ENCODE results near the gene CDX2. TPM values are rescaled to one million over a fixed set of nuclear protein-coding genes. Genes with fewer than 3 reads are reported as not detected.

The CDX2 gene
- total RNA-seq, 1 donor from 2014 or later, result 11.3 TPM

DNA sequence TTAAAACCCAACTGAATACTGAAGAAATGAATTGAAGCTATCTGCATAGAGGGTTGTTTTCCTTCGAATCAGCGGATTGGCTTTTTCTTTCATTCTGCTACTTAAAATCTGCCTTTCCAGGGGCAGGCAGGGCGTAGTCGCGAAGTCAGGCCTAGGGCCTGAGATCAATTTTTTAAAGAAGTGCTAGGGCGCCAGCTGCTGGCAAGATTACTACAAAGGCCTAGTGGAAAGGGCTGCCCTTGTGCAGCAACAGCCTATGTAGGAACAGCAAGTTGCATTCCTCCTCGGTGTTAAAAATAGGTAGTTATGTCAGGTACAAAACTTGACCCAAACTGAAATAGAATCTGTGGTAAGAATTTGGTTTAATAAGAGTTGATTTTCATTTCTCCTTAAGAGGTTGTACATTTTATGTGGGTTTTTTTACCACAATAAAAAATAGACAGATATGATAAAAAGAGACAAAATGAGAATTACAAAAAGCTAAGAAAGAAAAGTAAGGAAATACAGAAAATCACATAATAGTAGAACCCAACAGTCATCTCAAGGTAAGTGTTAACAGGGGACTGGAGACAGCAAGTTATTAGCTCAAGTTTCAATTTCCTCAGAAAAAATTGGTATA is 28.9 kb upstream of the CDX2 start:
- peaks cover 26% of the 10 kb centered on the region for H3K27me3 Mint-ChIP-seq
- no peaks in the 10 kb centered on the region for H3K36me3 Mint-ChIP-seq
- H3K9me3 Mint-ChIP-seq, result no peaks in the 10 kb centered on the region
- no peak for DNase-seq (ENCODE audit: extremely low spot score, unreplicated experiment)
- no peaks in the 10 kb centered on the region for H3K4me1 Mint-ChIP-seq (ENCODE audit: unreplicated experiment)
- TF ChIP-seq, protein P1, sequence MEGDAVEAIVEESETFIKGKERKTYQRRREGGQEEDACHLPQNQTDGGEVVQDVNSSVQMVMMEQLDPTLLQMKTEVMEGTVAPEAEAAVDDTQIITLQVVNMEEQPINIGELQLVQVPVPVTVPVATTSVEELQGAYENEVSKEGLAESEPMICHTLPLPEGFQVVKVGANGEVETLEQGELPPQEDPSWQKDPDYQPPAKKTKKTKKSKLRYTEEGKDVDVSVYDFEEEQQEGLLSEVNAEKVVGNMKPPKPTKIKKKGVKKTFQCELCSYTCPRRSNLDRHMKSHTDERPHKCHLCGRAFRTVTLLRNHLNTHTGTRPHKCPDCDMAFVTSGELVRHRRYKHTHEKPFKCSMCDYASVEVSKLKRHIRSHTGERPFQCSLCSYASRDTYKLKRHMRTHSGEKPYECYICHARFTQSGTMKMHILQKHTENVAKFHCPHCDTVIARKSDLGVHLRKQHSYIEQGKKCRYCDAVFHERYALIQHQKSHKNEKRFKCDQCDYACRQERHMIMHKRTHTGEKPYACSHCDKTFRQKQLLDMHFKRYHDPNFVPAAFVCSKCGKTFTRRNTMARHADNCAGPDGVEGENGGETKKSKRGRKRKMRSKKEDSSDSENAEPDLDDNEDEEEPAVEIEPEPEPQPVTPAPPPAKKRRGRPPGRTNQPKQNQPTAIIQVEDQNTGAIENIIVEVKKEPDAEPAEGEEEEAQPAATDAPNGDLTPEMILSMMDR (conservative IDR thresholded peaks at IDR 0.05), result peak; percentile 67
- no peak overlapping the region for H3K27ac Mint-ChIP-seq
- no peak overlapping the region for H3K4me3 Mint-ChIP-seq

DNA sequence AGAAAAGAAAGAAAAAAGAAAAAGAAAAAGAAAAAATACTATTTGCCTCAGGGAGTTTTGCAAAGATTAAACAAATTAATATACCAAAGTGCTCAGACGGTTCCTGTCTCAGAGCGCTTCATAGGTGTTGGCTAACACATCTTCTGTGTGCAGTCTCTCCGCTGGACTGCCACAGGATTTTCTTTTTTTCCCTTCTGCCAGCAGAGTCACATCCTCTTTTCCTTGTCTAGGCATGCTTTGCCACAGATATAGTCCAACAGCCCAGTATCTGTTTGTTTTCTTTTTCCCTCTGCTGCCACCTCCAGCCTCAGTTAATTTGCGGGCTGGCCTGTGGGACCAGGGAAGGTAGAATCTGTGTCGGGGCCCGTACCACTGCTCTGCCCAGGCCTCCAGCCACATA is 22.8 kb upstream of the CDX2 start:
- no peak for DNase-seq (ENCODE audit: extremely low spot score, unreplicated experiment)
- Mint-ChIP-seq H3K27me3 (peaks cover 62% of the 10 kb centered on the region), H3K4me1 (ENCODE audit: unreplicated experiment) (no peaks in the 10 kb centered on the region), H3K27ac (no peak overlapping the region), H3K4me3 (no peak overlapping the region), H3K36me3 (no peaks in the 10 kb centered on the region), H3K9me3 (no peaks in the 10 kb centered on the region)
- TF ChIP-seq, protein P1 (conservative IDR thresholded peaks at IDR 0.05), result no peak

DNA sequence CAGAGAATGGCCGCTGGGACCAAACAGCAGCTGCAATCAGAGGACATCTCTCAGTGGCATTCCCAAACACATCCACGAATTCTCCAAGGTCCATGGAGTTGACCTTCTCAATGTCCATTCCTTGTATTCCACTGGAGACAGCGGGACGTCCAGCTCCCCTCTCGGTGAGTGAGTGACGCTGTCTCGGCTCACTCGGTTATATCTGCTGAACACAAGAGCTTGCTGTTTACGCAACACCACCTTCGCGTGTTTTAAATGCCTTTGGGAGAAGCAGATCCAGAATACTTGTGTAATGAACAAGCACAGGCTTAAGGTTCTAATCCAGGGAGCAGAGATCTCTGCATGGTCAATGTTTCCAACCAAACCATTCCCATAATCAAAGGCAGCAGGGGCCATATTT is 19.4 kb upstream of the CDX2 start, which contains the start of gene URAD:
Gene URAD (minus strand): TSS at position 174 of the 400 bp plus-strand sequence. CDS start 56 bp downstream, at position 118.
- DNase-seq (ENCODE audit: extremely low spot score, unreplicated experiment), result no peak
- H3K27ac Mint-ChIP-seq, result no peak within 1 kb of the TSS
- H3K9me3 Mint-ChIP-seq, result no peaks in the 10 kb centered on the region
- TF ChIP-seq, protein P1 (conservative IDR thresholded peaks at IDR 0.05), result no peak
- H3K4me3 Mint-ChIP-seq, result no peak within 1 kb of the TSS
- H3K4me1 Mint-ChIP-seq (ENCODE audit: unreplicated experiment), result no peaks in the 10 kb centered on the region
- no peaks in the 10 kb centered on the region for H3K36me3 Mint-ChIP-seq
- H3K27me3 Mint-ChIP-seq, result peaks cover 71% of the 10 kb centered on the region

DNA sequence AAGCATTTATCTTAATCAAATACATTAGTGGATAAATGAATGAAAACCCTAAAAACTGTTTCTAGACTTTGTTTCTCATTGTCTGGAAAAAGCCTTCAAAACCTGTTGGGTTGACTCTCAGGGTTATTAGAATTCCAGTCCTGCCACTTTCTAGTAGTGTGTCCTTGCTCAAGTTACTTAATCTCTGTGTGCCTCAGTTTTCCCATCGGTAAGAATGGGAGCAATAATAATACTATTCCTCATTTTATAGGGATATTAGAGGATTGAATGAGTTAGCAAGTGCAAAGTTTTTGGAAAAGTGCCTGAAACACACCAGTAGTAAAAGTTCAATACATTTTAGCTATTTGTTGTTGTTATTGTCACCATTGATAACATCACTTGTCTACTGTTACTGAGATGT is 16.5 kb upstream of the CDX2 start:
- H3K27me3 Mint-ChIP-seq, result peaks cover 92% of the 10 kb centered on the region
- H3K4me3 Mint-ChIP-seq, result no peak overlapping the region
- DNase-seq (ENCODE audit: extremely low spot score, unreplicated experiment), result no peak
- H3K9me3 Mint-ChIP-seq, result no peaks in the 10 kb centered on the region
- H3K27ac Mint-ChIP-seq, result no peak overlapping the region
- no peaks in the 10 kb centered on the region for H3K36me3 Mint-ChIP-seq
- TF ChIP-seq, protein P1 (conservative IDR thresholded peaks at IDR 0.05), result no peak
- H3K4me1 Mint-ChIP-seq (ENCODE audit: unreplicated experiment), result peaks cover 5% of the 10 kb centered on the region

DNA sequence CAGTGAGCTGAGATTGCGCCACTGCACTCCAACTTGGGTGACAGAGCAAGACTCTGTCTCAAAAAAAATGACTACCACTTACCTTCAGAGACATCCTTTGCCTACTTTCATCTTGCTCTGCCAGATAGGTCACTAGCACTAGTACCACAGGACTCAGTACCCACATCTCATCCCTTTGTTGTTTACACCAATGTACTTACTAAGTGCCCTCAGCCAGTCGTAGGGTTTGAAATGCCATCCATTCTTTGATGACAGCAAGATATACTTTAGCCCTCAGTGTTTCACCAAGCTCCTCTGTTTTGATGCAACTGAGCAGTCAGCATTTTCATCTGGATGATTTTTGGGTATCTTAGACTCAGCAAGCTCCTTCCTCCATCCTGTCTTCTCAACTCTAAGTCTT is 13.2 kb upstream of the CDX2 start:
- TF ChIP-seq, protein P1 (conservative IDR thresholded peaks at IDR 0.05), result no peak
- Mint-ChIP-seq H3K9me3 (no peaks in the 10 kb centered on the region), H3K4me1 (ENCODE audit: unreplicated experiment) (peaks cover 5% of the 10 kb centered on the region), H3K36me3 (no peaks in the 10 kb centered on the region), H3K27me3 (peaks cover 89% of the 10 kb centered on the region), H3K4me3 (no peak overlapping the region), H3K27ac (no peak overlapping the region)
- DNase-seq (ENCODE audit: extremely low spot score, unreplicated experiment), result no peak

Measured in type B pancreatic cell (in vitro differentiated cells).